Cardiac muscle cell (in vitro differentiated cells and primary cell): ENCODE data around the gene SLC38A7. TPM values are rescaled to one million over a fixed set of nuclear protein-coding genes. Genes with fewer than 3 reads are reported as not detected.
"Not testable (repeated sequence)": the region's sequence is repeated elsewhere in the genome, so short reads cannot be mapped to it uniquely, and the experiment has no call there.

Experiments used
- DNase-seq, 2 donors: peaks; one replicate each; pipeline versions ENCODE4 v3.0.0 to v3.0.0-alpha.2; 2010 to 2017; ENCODE audit warnings: low read depth in 1 of 2, low spot score in 1 of 2
- H3K27ac ChIP-seq: fragments of 200-600 bp; sonication (generic); 2 replicates; pipeline ENCODE4 v1.5.1; 2016
- H3K27me3 ChIP-seq: fragments of 200-600 bp; sonication (generic); 2 replicates; pipeline ENCODE4 v1.6.0; 2016; ENCODE audit warnings: control low read depth
- H3K36me3 ChIP-seq: fragments of 200-600 bp; sonication (generic); 2 replicates; pipeline ENCODE4 v1.5.1; 2016; ENCODE audit warnings: control low read depth
- H3K4me1 ChIP-seq: fragments of 200-600 bp; sonication (generic); 2 replicates; pipeline ENCODE4 v1.8.1; 2017; ENCODE audit warnings: low read depth, mild to moderate bottlenecking, mixed run types
- H3K4me3 ChIP-seq: fragments of 200-600 bp; sonication (generic); 2 replicates; pipeline ENCODE4 v1.5.1; 2016; ENCODE audit warnings: mild to moderate bottlenecking
- H3K9me3 ChIP-seq: fragments of 200-600 bp; sonication (generic); 2 replicates; pipeline ENCODE4 v1.5.1; 2017; ENCODE audit warnings: low read depth, mild to moderate bottlenecking, control low read depth
- polyA plus RNA-seq: library from polyadenylated mRNA; unstranded; fragments of >200 nt; fragmentation: Nextera tagmentation; extraction: Ambion mirVana; gene quantifications from 2 replicates; pipeline ENCODE4 v1.2.1, GENCODE V29; 2016
- total RNA-seq: library from RNA; depleted of rRNA; stranded (reverse); fragments of >200 nt; gene quantifications from 2 replicates; pipeline ENCODE4 v1.2.3, GENCODE V29; 2016
- TF ChIP-seq, protein P1 (sequence below): IDR thresholded peaks from 2 replicates; pipeline ENCODE4 v1.5.1; 2012; ENCODE audit warnings: low read depth, mild to moderate bottlenecking, low read length

Gene SLC38A7
- total and polyA plus RNA-seq, 2 experiments from 2014 or later, result 12.2 to 22.4 TPM

DNA sequence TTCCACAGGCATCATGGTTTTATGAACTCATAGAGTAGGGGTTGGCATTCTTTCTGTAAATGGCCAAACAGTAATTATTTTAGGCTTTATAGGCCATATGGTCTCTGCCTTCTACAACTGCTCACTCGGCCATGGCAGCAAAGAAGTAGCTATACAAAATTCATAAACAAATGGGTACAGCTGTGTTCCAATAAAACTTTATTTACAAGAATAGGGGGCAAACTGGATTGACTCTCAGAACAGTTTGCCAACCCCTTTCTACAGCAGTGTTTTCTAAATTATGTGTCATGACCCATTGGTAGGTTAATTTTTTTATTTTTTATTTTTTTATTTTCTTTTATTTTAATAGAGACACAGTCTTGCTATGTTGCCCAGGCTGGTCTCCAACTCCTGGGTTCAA lies 29.2 kb upstream of the SLC38A7 start:
- Histone ChIP-seq H3K36me3 (peaks cover 58% of the 10 kb centered on the region), H3K27ac (no peak overlapping the region), H3K27me3 (no peaks in the 10 kb centered on the region), H3K4me3 (no peak overlapping the region), H3K9me3 (no peaks in the 10 kb centered on the region), H3K4me1 (no peaks in the 10 kb centered on the region)
- no peak for DNase-seq
- TF ChIP-seq, protein P1, sequence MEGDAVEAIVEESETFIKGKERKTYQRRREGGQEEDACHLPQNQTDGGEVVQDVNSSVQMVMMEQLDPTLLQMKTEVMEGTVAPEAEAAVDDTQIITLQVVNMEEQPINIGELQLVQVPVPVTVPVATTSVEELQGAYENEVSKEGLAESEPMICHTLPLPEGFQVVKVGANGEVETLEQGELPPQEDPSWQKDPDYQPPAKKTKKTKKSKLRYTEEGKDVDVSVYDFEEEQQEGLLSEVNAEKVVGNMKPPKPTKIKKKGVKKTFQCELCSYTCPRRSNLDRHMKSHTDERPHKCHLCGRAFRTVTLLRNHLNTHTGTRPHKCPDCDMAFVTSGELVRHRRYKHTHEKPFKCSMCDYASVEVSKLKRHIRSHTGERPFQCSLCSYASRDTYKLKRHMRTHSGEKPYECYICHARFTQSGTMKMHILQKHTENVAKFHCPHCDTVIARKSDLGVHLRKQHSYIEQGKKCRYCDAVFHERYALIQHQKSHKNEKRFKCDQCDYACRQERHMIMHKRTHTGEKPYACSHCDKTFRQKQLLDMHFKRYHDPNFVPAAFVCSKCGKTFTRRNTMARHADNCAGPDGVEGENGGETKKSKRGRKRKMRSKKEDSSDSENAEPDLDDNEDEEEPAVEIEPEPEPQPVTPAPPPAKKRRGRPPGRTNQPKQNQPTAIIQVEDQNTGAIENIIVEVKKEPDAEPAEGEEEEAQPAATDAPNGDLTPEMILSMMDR, result no peak

DNA sequence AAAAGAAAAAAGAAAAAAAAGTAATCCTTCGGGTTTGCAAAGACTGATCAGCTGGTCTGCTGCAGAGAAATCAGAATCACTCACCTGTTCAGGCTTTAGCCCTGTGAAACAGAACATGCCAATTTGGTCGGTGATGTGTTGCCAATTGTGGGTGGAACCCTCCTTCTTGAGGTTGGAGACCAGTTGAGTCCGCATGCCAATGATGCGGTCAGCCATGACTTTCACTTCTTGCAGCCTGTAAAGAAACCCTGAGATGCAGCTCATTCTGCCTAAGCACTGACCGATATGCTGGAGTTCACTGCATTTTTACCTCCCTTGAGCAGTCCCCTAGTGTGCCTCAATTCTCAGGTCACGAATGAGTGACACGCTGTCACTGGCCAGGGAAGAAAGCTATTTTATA lies 24.8 kb upstream of the SLC38A7 start:
- no peak overlapping the region for H3K27ac ChIP-seq
- peaks cover 32% of the 10 kb centered on the region for H3K36me3 ChIP-seq
- no peak overlapping the region for H3K4me3 ChIP-seq
- TF ChIP-seq, protein P1, result no peak
- no peaks in the 10 kb centered on the region for H3K4me1 ChIP-seq
- no peaks in the 10 kb centered on the region for H3K27me3 ChIP-seq
- no peaks in the 10 kb centered on the region for H3K9me3 ChIP-seq
- no peak for DNase-seq

DNA sequence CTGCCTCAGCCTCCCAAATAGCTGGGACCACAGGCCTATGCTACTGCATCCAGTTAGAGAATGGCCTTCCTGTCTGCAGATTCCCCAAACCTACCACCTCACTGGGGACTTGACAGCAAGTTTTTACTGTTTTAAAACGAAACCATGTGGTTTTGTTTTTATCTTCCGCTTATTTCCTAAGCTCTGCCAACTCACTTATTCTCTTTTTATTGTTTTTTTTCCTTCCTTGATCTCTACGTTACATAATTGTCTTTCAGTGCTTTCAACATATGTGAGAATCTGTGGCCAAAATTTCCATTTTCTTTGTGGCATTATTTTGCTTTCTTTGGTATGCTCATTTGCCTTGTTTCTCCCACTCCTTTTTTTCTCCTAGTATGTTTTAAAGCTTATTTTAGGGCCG lies 14.6 kb upstream of the SLC38A7 start:
- no peak for DNase-seq
- Histone ChIP-seq H3K27me3 (no peaks in the 10 kb centered on the region), H3K4me1 (no peaks in the 10 kb centered on the region), H3K4me3 (no peak overlapping the region), H3K9me3 (no peaks in the 10 kb centered on the region), H3K36me3 (no peaks in the 10 kb centered on the region), H3K27ac (no peak overlapping the region)
- TF ChIP-seq, protein P1, result no peak

DNA sequence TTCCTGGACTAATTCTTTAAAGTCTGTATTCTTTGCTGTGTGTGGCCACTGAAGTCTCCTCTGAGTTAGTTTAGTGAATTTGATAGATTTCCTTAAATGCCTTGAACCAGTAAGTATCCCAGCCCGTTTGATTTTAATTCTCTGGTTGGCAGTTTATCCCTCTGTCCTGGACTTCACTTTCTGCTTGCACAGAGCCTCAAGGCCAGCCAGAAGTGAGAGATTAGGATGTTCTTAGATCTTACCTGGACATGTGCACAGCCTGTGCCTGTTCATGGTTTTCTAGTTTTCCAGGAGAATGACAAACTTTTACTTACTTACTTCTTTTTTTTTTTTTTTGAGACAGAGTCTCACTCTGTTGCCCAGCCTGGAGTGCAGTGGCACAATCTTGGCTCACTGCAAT lies 10.8 kb upstream of the SLC38A7 start:
- no peaks in the 10 kb centered on the region for H3K36me3 ChIP-seq
- no peaks in the 10 kb centered on the region for H3K27me3 ChIP-seq
- DNase-seq, result no peak
- H3K9me3 ChIP-seq, result no peaks in the 10 kb centered on the region
- no peak overlapping the region for H3K27ac ChIP-seq
- TF ChIP-seq, protein P1, result no peak
- H3K4me3 ChIP-seq, result no peak overlapping the region
- no peaks in the 10 kb centered on the region for H3K4me1 ChIP-seq

DNA sequence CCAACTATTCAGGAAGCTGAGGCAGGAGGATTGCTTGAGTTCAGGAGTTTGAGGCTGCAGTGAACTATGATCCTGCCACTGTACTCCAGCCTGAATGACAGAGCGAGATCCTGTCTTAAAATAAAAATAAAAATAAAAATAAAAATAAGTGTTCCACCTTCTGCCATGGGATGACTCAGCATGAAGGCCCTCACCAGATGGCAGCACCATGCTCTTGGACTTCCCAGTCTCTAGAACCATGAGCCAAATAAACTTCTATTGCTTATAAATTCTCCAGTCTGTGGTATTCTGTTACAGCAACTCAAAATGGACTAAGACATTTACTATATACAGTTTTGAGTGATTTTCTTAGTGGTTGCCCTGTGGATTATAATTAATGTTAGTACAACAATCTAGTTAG lies 7.9 kb upstream of the SLC38A7 start:
- H3K27me3 ChIP-seq, result no peaks in the 10 kb centered on the region
- no peak overlapping the region for H3K27ac ChIP-seq
- no peak for DNase-seq
- H3K9me3 ChIP-seq, result no peaks in the 10 kb centered on the region
- H3K4me1 ChIP-seq, result no peaks in the 10 kb centered on the region
- H3K36me3 ChIP-seq, result no peaks in the 10 kb centered on the region
- TF ChIP-seq, protein P1, result no peak
- H3K4me3 ChIP-seq, result no peak overlapping the region

DNA sequence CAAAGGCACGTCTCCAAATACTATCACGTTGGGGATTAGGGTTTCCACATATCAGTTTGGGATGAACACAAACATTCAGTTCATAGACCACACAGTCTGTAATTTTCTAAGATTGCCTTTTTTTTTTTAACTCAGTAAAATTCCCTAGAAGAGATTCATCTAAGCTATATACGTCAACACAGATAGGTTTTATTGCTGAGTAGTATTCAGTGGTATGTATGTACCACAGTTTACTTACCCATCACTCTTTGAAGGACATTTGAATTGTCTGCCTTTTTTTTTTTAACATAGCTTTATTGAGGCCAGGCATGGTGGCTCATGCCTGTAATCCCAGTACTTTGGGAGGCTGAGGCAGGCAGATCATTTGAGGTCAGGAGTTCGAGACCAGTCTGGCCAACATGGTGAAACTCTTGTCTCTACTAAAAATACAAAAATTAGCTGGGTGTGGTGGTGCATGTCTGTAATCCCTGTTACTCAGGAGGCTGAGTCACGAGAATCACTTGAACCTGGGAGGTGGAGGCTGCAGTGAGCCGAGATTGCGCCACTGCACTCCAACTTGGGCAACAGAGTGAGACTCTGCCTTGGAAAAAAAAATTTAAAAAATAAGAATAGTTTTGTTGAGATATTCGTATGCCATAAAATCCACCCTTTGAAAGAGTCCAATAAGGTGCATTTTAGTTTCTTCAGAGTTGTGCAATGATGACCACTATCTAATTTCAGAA lies 2.6 kb upstream of the SLC38A7 start:
- not testable (repeated sequence) for H3K4me1 ChIP-seq, DNase-seq, H3K9me3 ChIP-seq, H3K27ac ChIP-seq, H3K27me3 ChIP-seq, H3K36me3 ChIP-seq, H3K4me3 ChIP-seq
